Calu3 (cell line): ENCODE results near the gene SLC45A3. TPM values are rescaled to one million over a fixed set of nuclear protein-coding genes. Genes with fewer than 3 reads are reported as not detected.
"Not testable (repeated sequence)": the region's sequence is repeated elsewhere in the genome, so short reads cannot be mapped to it uniquely, and the experiment has no call there.

Experiments
- BruUV-seq: library from RNA; stranded (reverse); fragments of 400-500 nt; replicated peaks from 2 replicates; lab custom pipeline; 2021; lab: Mats Ljungman, UMichigan
- CTCF ChIA-PET: fragments of 300-600 bp; sonication (Branson Sonifier 250); formaldehyde crosslinking; loops from one replicate; lab custom pipeline; 2022; ENCODE audit warnings: antibody characterized with exemption; lab: Charles Lee
- DNase-seq: peaks from one replicate; pipeline ENCODE4 v3.0.0; 2022
- H3K27ac Mint-ChIP-seq: one replicate; pipeline ENCODE4 v1.8.0; 2022; ENCODE audit warnings: mixed read lengths; ENCODE audit not compliant: unreplicated experiment
- H3K27me3 Mint-ChIP-seq: one replicate; pipeline ENCODE4 v1.8.0; 2022; ENCODE audit warnings: mixed read lengths; ENCODE audit not compliant: unreplicated experiment
- H3K36me3 Mint-ChIP-seq: one replicate; pipeline ENCODE4 v1.8.0; 2022; ENCODE audit warnings: mild to moderate bottlenecking, moderate library complexity, mixed read lengths; ENCODE audit not compliant: insufficient read depth, unreplicated experiment
- H3K4me1 Mint-ChIP-seq: one replicate; pipeline ENCODE4 v1.8.0; 2022; ENCODE audit warnings: mild to moderate bottlenecking, low read depth, mixed read lengths; ENCODE audit not compliant: unreplicated experiment
- H3K4me3 Mint-ChIP-seq: one replicate; pipeline ENCODE4 v1.8.0; 2022; ENCODE audit warnings: mild to moderate bottlenecking, low read depth, moderate library complexity, mixed read lengths; ENCODE audit not compliant: unreplicated experiment
- H3K9me3 Mint-ChIP-seq: one replicate; pipeline ENCODE4 v1.8.0; 2022; ENCODE audit warnings: low read depth, mixed read lengths; ENCODE audit not compliant: unreplicated experiment
- CTCF ChIP-seq: fragments of 200-600 bp; IDR thresholded peaks from one replicate; pipeline ENCODE4 v1.8.0; 2022; ENCODE audit warnings: antibody characterized with exemption; ENCODE audit not compliant: unreplicated experiment
- intact Hi-C: fragments of 100-400 bp; cut with micrococcal nuclease; formaldehyde crosslinking; loops from one replicate; pipeline ENCODE4 v1.10.0; 2022; ENCODE audit not compliant: unreplicated experiment
- total RNA-seq: library from RNA; stranded (reverse); gene quantifications from 2 replicates; pipeline ENCODE4 v1.2.3, GENCODE V29; 2022

The SLC45A3 gene
- total RNA-seq, 1 experiment from 2014 or later = 27.5 TPM

GRCh38 chr1:205639567-205639966, 40.7 kb downstream of the SLC45A3 start:
- DNase-seq = no peak
- Mint-ChIP-seq H3K27me3 (no peaks in the 10 kb centered on the region), H3K36me3 (no peaks in the 10 kb centered on the region), H3K4me3 (no peak overlapping the region), H3K4me1 (peaks cover 7% of the 10 kb centered on the region), H3K27ac (no peak overlapping the region), H3K9me3 (no peaks in the 10 kb centered on the region)
- CTCF ChIA-PET = interaction anchor here (0.7 kb wide), 1 partner anchor 207 kb away, joined by 4 read pairs; no protein-coding TSS in a partner anchor
- no peak for TF ChIP-seq CTCF
- no TSS peak for BruUV-seq
- intact Hi-C loops = no loop called here

- H3K4me3 Mint-ChIP-seq = no peak overlapping the region
- BruUV-seq = no TSS peak
- no peak overlapping the region for H3K27ac Mint-ChIP-seq
- CTCF ChIA-PET = interaction anchor here (0.6 kb wide), 1 partner anchor 20 kb away, joined by 3 read pairs; no protein-coding TSS in a partner anchor
- TF ChIP-seq CTCF = no peak
- no peaks in the 10 kb centered on the region for H3K27me3 Mint-ChIP-seq
- H3K4me1 Mint-ChIP-seq = peaks cover 7% of the 10 kb centered on the region
- intact Hi-C loops = no loop called here
- H3K9me3 Mint-ChIP-seq = no peaks in the 10 kb centered on the region
- peaks cover 5% of the 10 kb centered on the region for H3K36me3 Mint-ChIP-seq
- DNase-seq = no peak
Observed at GRCh38 chr1:205637854-205638468, 42.3 kb downstream of the SLC45A3 start.

- CTCF ChIA-PET = interaction anchor here (1.3 kb wide), 1 partner anchor 22 kb away, joined by 5 read pairs; no protein-coding TSS in a partner anchor
- no peak overlapping the region for H3K27ac Mint-ChIP-seq
- H3K4me3 Mint-ChIP-seq = no peak overlapping the region
- DNase-seq = no peak
- no peak for TF ChIP-seq CTCF
- no TSS peak for BruUV-seq
- peaks cover 14% of the 10 kb centered on the region for H3K36me3 Mint-ChIP-seq
- no peaks in the 10 kb centered on the region for H3K27me3 Mint-ChIP-seq
- intact Hi-C loops = no loop called here
- H3K4me1 Mint-ChIP-seq = peaks cover 7% of the 10 kb centered on the region
- H3K9me3 Mint-ChIP-seq = no peaks in the 10 kb centered on the region
Observed at GRCh38 chr1:205636732-205637131, 43.6 kb downstream of the SLC45A3 start.

GRCh38 chr1:205636138-205636530, 44.2 kb downstream of the SLC45A3 start:
- H3K9me3 Mint-ChIP-seq, BruUV-seq, H3K27me3 Mint-ChIP-seq, H3K4me3 Mint-ChIP-seq, intact Hi-C loops, H3K27ac Mint-ChIP-seq, H3K4me1 Mint-ChIP-seq, DNase-seq: not testable (repeated sequence)
- H3K36me3 Mint-ChIP-seq = peaks cover 20% of the 10 kb centered on the region
- CTCF ChIA-PET = interaction anchor here (1.3 kb wide), 1 partner anchor 23 kb away, joined by 5 read pairs; no protein-coding TSS in a partner anchor
